GM23338 (cell line): Measurements from ENCODE around the gene KIF5A. TPM values are rescaled to one million over a fixed set of nuclear protein-coding genes. Genes with fewer than 3 reads are reported as not detected.

ENCODE experiments used
- ATAC-seq: fragments of 200-7000 bp; cut with Tn5 transposase; 3 replicates; pipeline ENCODE4 v1.9.1; 2020
- DNase-seq: peaks from one replicate; pipeline ENCODE4 v3.0.0-alpha.2; 2015; ENCODE audit warnings: low spot score
- H2AFZ ChIP-seq: fragments of 200-600 bp; sonication (generic); 2 replicates; pipeline ENCODE4 v1.8.0; 2016; ENCODE audit warnings: antibody characterized with exemption, mild to moderate bottlenecking, moderate library complexity
- H3F3A ChIP-seq: fragments of 200-600 bp; sonication (generic); replicated peaks from 2 replicates; pipeline ENCODE4 v1.8.0; 2017; ENCODE audit warnings: antibody characterized with exemption, mixed run types, low read depth
- H3K27ac ChIP-seq: fragments of 200-600 bp; sonication (generic); 2 replicates; pipeline ENCODE4 v1.6.1; 2016; ENCODE audit warnings: low read depth
- H3K27me3 ChIP-seq: fragments of 200-600 bp; sonication (generic); 2 replicates; pipeline ENCODE4 v1.8.0; 2016; ENCODE audit warnings: mild to moderate bottlenecking, mixed run types, moderate library complexity; ENCODE audit not compliant: insufficient read depth
- H3K36me3 ChIP-seq: fragments of 200-600 bp; sonication (generic); 2 replicates; pipeline ENCODE4 v1.8.0; 2016; ENCODE audit warnings: mild to moderate bottlenecking; ENCODE audit not compliant: insufficient read depth
- H3K4me1 ChIP-seq: fragments of 200-600 bp; sonication (generic); 2 replicates; pipeline ENCODE4 v1.8.0; 2016; ENCODE audit warnings: mild to moderate bottlenecking, moderate library complexity; ENCODE audit not compliant: insufficient read depth
- H3K4me2 ChIP-seq: fragments of 200-600 bp; sonication (generic); 2 replicates; pipeline ENCODE4 v1.7.1; 2017; ENCODE audit warnings: mixed run types
- H3K4me3 ChIP-seq: fragments of 200-600 bp; sonication (generic); 2 replicates; pipeline ENCODE4 v1.6.1; 2016; ENCODE audit warnings: mixed run types
- H3K79me2 ChIP-seq: fragments of 200-600 bp; sonication (generic); replicated peaks from 2 replicates; pipeline ENCODE4 v1.8.0; 2017; ENCODE audit warnings: mild to moderate bottlenecking; ENCODE audit not compliant: insufficient read depth
- H3K9me2 ChIP-seq: fragments of 200-600 bp; sonication (generic); 2 replicates; pipeline ENCODE4 v1.8.0; 2017; ENCODE audit not compliant: insufficient read depth
- H4K20me1 ChIP-seq: fragments of 200-600 bp; sonication (generic); replicated peaks from 2 replicates; pipeline ENCODE4 v1.8.0; 2017; ENCODE audit warnings: mild to moderate bottlenecking; ENCODE audit not compliant: insufficient read depth
- H3K27ac Mint-ChIP-seq: 2 replicates; pipeline ENCODE4 v1.8.0; 2020; ENCODE audit warnings: inconsistent platforms, mild to moderate bottlenecking, moderate library complexity, mixed read lengths
- H3K27me3 Mint-ChIP-seq: 3 replicates; pipeline ENCODE4 v1.8.0; 2022; ENCODE audit warnings: low read depth, mild to moderate bottlenecking, moderate library complexity, mixed read lengths, inconsistent platforms; ENCODE audit not compliant: insufficient read depth, poor library complexity
- H3K36me3 Mint-ChIP-seq: 3 replicates; pipeline ENCODE4 v1.8.0; 2021; ENCODE audit warnings: low read depth, mild to moderate bottlenecking, inconsistent platforms, moderate library complexity, mixed read lengths
- H3K4me1 Mint-ChIP-seq: 3 replicates; pipeline ENCODE4 v1.8.0; 2020; ENCODE audit warnings: mild to moderate bottlenecking, inconsistent platforms, mixed read lengths
- H3K4me3 Mint-ChIP-seq: 3 replicates; pipeline ENCODE4 v1.8.0; 2021; ENCODE audit warnings: moderate library complexity, mild to moderate bottlenecking, inconsistent platforms, mixed read lengths
- H3K9me3 Mint-ChIP-seq: 3 replicates; pipeline ENCODE4 v1.8.0; 2020; ENCODE audit warnings: moderate library complexity, mild to moderate bottlenecking, inconsistent platforms, mixed read lengths
- CREB1 ChIP-seq: fragments of 250-450 bp; sonication (Bioruptor Pico); IDR thresholded peaks from 2 replicates; pipeline ENCODE4 v1.5.0; 2020; ENCODE audit warnings: low read depth, mild to moderate bottlenecking, moderate library complexity
- CTCF ChIP-seq, 2 experiments: fragments of 200-600 bp in 1 of 2; sonication (generic) in 1 of 2; conservative IDR thresholded peaks; 2 replicates each; pipeline versions ENCODE4 v1.5.1 to v1.6.1; 2016 to 2017; ENCODE audit warnings: antibody characterized with exemption in 2 of 2, low read depth in 2 of 2, mild to moderate bottlenecking in 2 of 2, moderate library complexity in 1 of 2
- EZH2 ChIP-seq: fragments of 200-600 bp; sonication (generic); IDR thresholded peaks from one replicate; pipeline ENCODE4 v1.8.0; 2017; ENCODE audit warnings: antibody characterized with exemption, mild to moderate bottlenecking, low read depth; ENCODE audit not compliant: unreplicated experiment
- EZH2phosphoT487 ChIP-seq: fragments of 200-600 bp; sonication (generic); IDR thresholded peaks from one replicate; pipeline ENCODE4 v1.8.1; 2018; ENCODE audit warnings: antibody characterized with exemption; ENCODE audit not compliant: unreplicated experiment
- JUNB ChIP-seq: IDR thresholded peaks from one replicate; pipeline ENCODE4 v1.6.1; 2016; ENCODE audit warnings: antibody characterized with exemption; ENCODE audit not compliant: unreplicated experiment
- NANOG ChIP-seq: IDR thresholded peaks from 2 replicates; pipeline ENCODE4 v1.6.1; 2016; ENCODE audit warnings: antibody characterized with exemption, borderline replicate concordance
- POLR2AphosphoS5 ChIP-seq: IDR thresholded peaks from 2 replicates; pipeline ENCODE4 v1.6.1; 2016; ENCODE audit warnings: antibody characterized with exemption, low read depth
- STAT1 ChIP-seq: IDR thresholded peaks from one replicate; pipeline ENCODE4 v1.6.1; 2016; ENCODE audit warnings: antibody characterized with exemption; ENCODE audit not compliant: unreplicated experiment
- ZNF114 ChIP-seq: fragments of 250-450 bp; sonication (Bioruptor Pico); IDR thresholded peaks from 2 replicates; pipeline ENCODE4 v1.5.0; 2020; ENCODE audit warnings: mild to moderate bottlenecking, moderate library complexity
- ZNF331 ChIP-seq: fragments of 250-450 bp; sonication (Bioruptor Pico); IDR thresholded peaks from 2 replicates; pipeline ENCODE4 v1.5.0; 2020; ENCODE audit warnings: low read depth, mild to moderate bottlenecking, moderate library complexity
- ZNF462 ChIP-seq: fragments of 250-450 bp; sonication (Bioruptor Pico); IDR thresholded peaks from 2 replicates; pipeline ENCODE4 v1.5.0; 2020; ENCODE audit warnings: mild to moderate bottlenecking, moderate library complexity
- polyA plus RNA-seq: library from polyadenylated mRNA; unstranded; fragments of >200 nt; fragmentation: Nextera tagmentation; extraction: Ambion mirVana; gene quantifications from 2 replicates; pipeline ENCODE4 v1.2.1, GENCODE V29; 2016
- total RNA-seq: library from RNA; depleted of rRNA; stranded (reverse); fragments of >200 nt; shearing (Covaris generic); gene quantifications from 2 replicates; pipeline ENCODE4 v1.2.3, GENCODE V29; 2014
- TF ChIP-seq, protein P1 (sequence below): IDR thresholded peaks from 2 replicates; pipeline ENCODE4 v1.6.1; 2016; ENCODE audit warnings: antibody characterized with exemption
- TF ChIP-seq, protein P2 (sequence below): IDR thresholded peaks from one replicate; pipeline ENCODE4 v1.6.1; 2018; ENCODE audit warnings: antibody characterized with exemption; ENCODE audit not compliant: unreplicated experiment

Gene KIF5A
- total and polyA plus RNA-seq, 2 experiments from 2014 or later = 11.1 to 21.3 TPM

GRCh38 chr12:57528176-57528575, 21.7 kb upstream of the KIF5A start:
- no peak for DNase-seq
- peaks cover 17% of the 10 kb centered on the region for H4K20me1 ChIP-seq
- TF ChIP-seq NANOG = no peak
- TF ChIP-seq, protein P1, sequence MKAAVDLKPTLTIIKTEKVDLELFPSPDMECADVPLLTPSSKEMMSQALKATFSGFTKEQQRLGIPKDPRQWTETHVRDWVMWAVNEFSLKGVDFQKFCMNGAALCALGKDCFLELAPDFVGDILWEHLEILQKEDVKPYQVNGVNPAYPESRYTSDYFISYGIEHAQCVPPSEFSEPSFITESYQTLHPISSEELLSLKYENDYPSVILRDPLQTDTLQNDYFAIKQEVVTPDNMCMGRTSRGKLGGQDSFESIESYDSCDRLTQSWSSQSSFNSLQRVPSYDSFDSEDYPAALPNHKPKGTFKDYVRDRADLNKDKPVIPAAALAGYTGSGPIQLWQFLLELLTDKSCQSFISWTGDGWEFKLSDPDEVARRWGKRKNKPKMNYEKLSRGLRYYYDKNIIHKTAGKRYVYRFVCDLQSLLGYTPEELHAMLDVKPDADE = no peak
- TF ChIP-seq ZNF114 (CRISPR knock-in tag) = no peak
- no peak for TF ChIP-seq POLR2AphosphoS5
- TF ChIP-seq EZH2phosphoT487 = no peak
- no peak for TF ChIP-seq CTCF (conservative IDR thresholded peaks at IDR 0.05; ENCODE audit: low read depth in 2 of 2)
- no peak for TF ChIP-seq JUNB
- no peak for TF ChIP-seq STAT1
- no peak for TF ChIP-seq ZNF331 (CRISPR knock-in tag)
- TF ChIP-seq, protein P2, sequence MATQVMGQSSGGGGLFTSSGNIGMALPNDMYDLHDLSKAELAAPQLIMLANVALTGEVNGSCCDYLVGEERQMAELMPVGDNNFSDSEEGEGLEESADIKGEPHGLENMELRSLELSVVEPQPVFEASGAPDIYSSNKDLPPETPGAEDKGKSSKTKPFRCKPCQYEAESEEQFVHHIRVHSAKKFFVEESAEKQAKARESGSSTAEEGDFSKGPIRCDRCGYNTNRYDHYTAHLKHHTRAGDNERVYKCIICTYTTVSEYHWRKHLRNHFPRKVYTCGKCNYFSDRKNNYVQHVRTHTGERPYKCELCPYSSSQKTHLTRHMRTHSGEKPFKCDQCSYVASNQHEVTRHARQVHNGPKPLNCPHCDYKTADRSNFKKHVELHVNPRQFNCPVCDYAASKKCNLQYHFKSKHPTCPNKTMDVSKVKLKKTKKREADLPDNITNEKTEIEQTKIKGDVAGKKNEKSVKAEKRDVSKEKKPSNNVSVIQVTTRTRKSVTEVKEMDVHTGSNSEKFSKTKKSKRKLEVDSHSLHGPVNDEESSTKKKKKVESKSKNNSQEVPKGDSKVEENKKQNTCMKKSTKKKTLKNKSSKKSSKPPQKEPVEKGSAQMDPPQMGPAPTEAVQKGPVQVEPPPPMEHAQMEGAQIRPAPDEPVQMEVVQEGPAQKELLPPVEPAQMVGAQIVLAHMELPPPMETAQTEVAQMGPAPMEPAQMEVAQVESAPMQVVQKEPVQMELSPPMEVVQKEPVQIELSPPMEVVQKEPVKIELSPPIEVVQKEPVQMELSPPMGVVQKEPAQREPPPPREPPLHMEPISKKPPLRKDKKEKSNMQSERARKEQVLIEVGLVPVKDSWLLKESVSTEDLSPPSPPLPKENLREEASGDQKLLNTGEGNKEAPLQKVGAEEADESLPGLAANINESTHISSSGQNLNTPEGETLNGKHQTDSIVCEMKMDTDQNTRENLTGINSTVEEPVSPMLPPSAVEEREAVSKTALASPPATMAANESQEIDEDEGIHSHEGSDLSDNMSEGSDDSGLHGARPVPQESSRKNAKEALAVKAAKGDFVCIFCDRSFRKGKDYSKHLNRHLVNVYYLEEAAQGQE = no peak
- TF ChIP-seq EZH2 = no peak
- no peak for TF ChIP-seq ZNF462 (CRISPR knock-in tag)
- TF ChIP-seq CREB1 = no peak

More at GRCh38 chr12:57528176-57528575, 21.7 kb upstream of the KIF5A start:
- H3K36me3 ChIP-seq = peaks cover 13% of the 10 kb centered on the region
- Mint-ChIP-seq H3K27me3 (peaks cover 25% of the 10 kb centered on the region), H3K27ac (no peak overlapping the region), H3K4me1 (peaks cover 29% of the 10 kb centered on the region), H3K4me3 (no peak overlapping the region), H3K9me3 (no peaks in the 10 kb centered on the region), H3K36me3 (peaks cover 54% of the 10 kb centered on the region)
- H3K4me1 ChIP-seq = peaks cover 14% of the 10 kb centered on the region
- no peak for ATAC-seq
- H3K9me2 ChIP-seq = no peaks in the 10 kb centered on the region
- H2AFZ ChIP-seq = no peak overlapping the region
- H3K4me3 ChIP-seq = no peak overlapping the region
- H3K27me3 ChIP-seq = no peaks in the 10 kb centered on the region
- H3K79me2 ChIP-seq = 0 out of 2 replicates have a peak, but pooled peaks cover 7% of the 10 kb centered on the region
- no peak overlapping the region for H3K4me2 ChIP-seq
- H3F3A ChIP-seq = peaks cover 17% of the 10 kb centered on the region; the same call in 1 of the 2 replicates
- no peak overlapping the region for H3K27ac ChIP-seq
